H1 (cell line): ENCODE measurements around the gene NOXO1.

Experiments
- CHD2 ChIP-seq: IDR thresholded peaks from 2 replicates; pipeline ENCODE4 v1.6.1; 2012; ENCODE audit warnings: low read length, improper control_type of control experiment
- CTCF ChIP-seq, 3 experiments: IDR thresholded peaks; 1 replicate in 2 of 3; 2 replicates in 1 of 3; pipeline versions ENCODE4 v1.5.1 to v1.6.1; 2011; ENCODE audit warnings: low read length in 3 of 3, mild to moderate bottlenecking in 3 of 3, inconsistent platforms in 2 of 3, low read depth in 1 of 3, moderate library complexity in 1 of 3; ENCODE audit not compliant: insufficient read depth in 1 of 3; ENCODE audit errors: control extremely low read depth in 1 of 3
- EGR1 ChIP-seq: IDR thresholded peaks from 2 replicates; pipeline ENCODE4 v1.6.1; 2011; ENCODE audit warnings: low read depth, low read length, borderline replicate concordance
- EP300 ChIP-seq, 2 experiments: IDR thresholded peaks; 1 replicate in 1 of 2; 2 replicates in 1 of 2; pipeline ENCODE4 v1.6.1; 2011 to 2012; ENCODE audit warnings: low read depth in 2 of 2, low read length in 2 of 2, mild to moderate bottlenecking in 2 of 2, borderline replicate concordance in 1 of 2, inconsistent platforms in 1 of 2, moderate library complexity in 1 of 2
- HDAC2 ChIP-seq, 2 experiments: fragments of 300-600 bp in 1 of 2; sonication (generic) in 1 of 2; IDR thresholded peaks; 2 replicates each; pipeline ENCODE4 v1.6.1; 2011 to 2012; ENCODE audit warnings: low read depth in 2 of 2, low read length in 2 of 2, mild to moderate bottlenecking in 2 of 2, moderate library complexity in 2 of 2, borderline replicate concordance in 1 of 2, inconsistent platforms in 1 of 2
- JUN ChIP-seq: IDR thresholded peaks from 2 replicates; pipeline ENCODE4 v1.6.1; 2011; ENCODE audit warnings: low read depth, mild to moderate bottlenecking, improper control_type of control experiment, low read length
- POLR2A ChIP-seq, 2 experiments: IDR thresholded peaks; 1 replicate in 1 of 2; 2 replicates in 1 of 2; pipeline ENCODE4 v1.6.1; 2011; ENCODE audit warnings: low read depth in 2 of 2, low read length in 2 of 2, mild to moderate bottlenecking in 2 of 2; ENCODE audit errors: control extremely low read depth in 1 of 2
- POLR2AphosphoS5 ChIP-seq: IDR thresholded peaks from 2 replicates; pipeline ENCODE4 v1.6.1; 2011; ENCODE audit warnings: low read depth, low read length
- RBBP5 ChIP-seq: IDR thresholded peaks from 2 replicates; pipeline ENCODE4 v1.7.1; 2012; ENCODE audit warnings: low read depth, mild to moderate bottlenecking, inconsistent platforms, low read length, moderate library complexity, borderline replicate concordance
- RFX5 ChIP-seq: IDR thresholded peaks from 2 replicates; pipeline ENCODE4 v1.6.1; 2011; ENCODE audit warnings: low read depth, low read length, improper control_type of control experiment, borderline replicate concordance
- RNF2 ChIP-seq: fragments of 200-900, 300-1000 bp; sonication (generic); IDR thresholded peaks from 2 replicates; pipeline ENCODE4 v1.7.1; 2016; ENCODE audit warnings: borderline replicate concordance, low read depth, mild to moderate bottlenecking, antibody characterized with exemption, low read length; ENCODE audit not compliant: poor library complexity, severe bottlenecking; ENCODE audit errors: missing control alignments
- RXRA ChIP-seq: IDR thresholded peaks from 2 replicates; pipeline ENCODE4 v1.6.1; 2011; ENCODE audit warnings: low read depth, mild to moderate bottlenecking, low read length, moderate library complexity; ENCODE audit not compliant: insufficient read depth
- TCF12 ChIP-seq: IDR thresholded peaks from 2 replicates; pipeline ENCODE4 v1.6.1; 2011; ENCODE audit warnings: low read depth, mild to moderate bottlenecking, low read length
- ZNF274 ChIP-seq: IDR thresholded peaks from 2 replicates; pipeline ENCODE4 v1.7.0; 2012; ENCODE audit warnings: low read length, borderline replicate concordance; ENCODE audit errors: extremely low read depth

- no peak for TF ChIP-seq POLR2A (IDR thresholded peaks at IDR 0.05; ENCODE audit: control extremely low read depth in 1 of 2, low read depth in 2 of 2, low read length in 2 of 2)
- TF ChIP-seq CTCF (IDR thresholded peaks at IDR 0.05; ENCODE audit: control extremely low read depth in 1 of 3, insufficient read depth in 1 of 3, low read depth in 1 of 3, low read length in 3 of 3) = no peak
- TF ChIP-seq RNF2 = no peak
- no peak for TF ChIP-seq TCF12
- no peak for TF ChIP-seq CHD2
- TF ChIP-seq RBBP5 = no peak
- no peak for TF ChIP-seq HDAC2 (IDR thresholded peaks at IDR 0.05; ENCODE audit: borderline replicate concordance in 1 of 2, low read depth in 2 of 2, low read length in 2 of 2)
- TF ChIP-seq JUN = no peak
- TF ChIP-seq EGR1 = no peak
- no peak for TF ChIP-seq POLR2AphosphoS5
- TF ChIP-seq EP300 (IDR thresholded peaks at IDR 0.05; ENCODE audit: borderline replicate concordance in 1 of 2, low read depth in 2 of 2, low read length in 2 of 2) = no peak
- TF ChIP-seq RFX5 = no peak
- no peak for TF ChIP-seq ZNF274
- no peak for TF ChIP-seq RXRA
Observed at GRCh38 chr16:1953734-1954133, 27.5 kb downstream of the NOXO1 start.
